T-helper 2 cell treated with Interferon-gamma antibody and Interleukin-4, amounts not matched to agents 5 μg/mL and 100 μg/mL, for 36 hours (primary cell): ENCODE data around the gene CSF1.

Source experiments
- DNase-seq: peaks from one replicate; pipeline ENCODE4 v3.0.0; 2021; ENCODE audit warnings: low spot score
- H3K27ac Mint-ChIP-seq: one replicate; pipeline ENCODE4 v1.8.0; 2021; ENCODE audit warnings: mild to moderate bottlenecking, mixed read lengths
- H3K27me3 Mint-ChIP-seq: one replicate; pipeline ENCODE4 v1.8.0; 2021; ENCODE audit warnings: low read depth, mixed read lengths
- H3K36me3 Mint-ChIP-seq: one replicate; pipeline ENCODE4 v1.8.0; 2021; ENCODE audit warnings: low read depth, mixed read lengths
- H3K4me1 Mint-ChIP-seq: one replicate; pipeline ENCODE4 v1.8.0; 2021; ENCODE audit warnings: low read depth, mixed read lengths
- H3K4me3 Mint-ChIP-seq: one replicate; pipeline ENCODE4 v1.8.0; 2022; ENCODE audit warnings: mild to moderate bottlenecking, moderate library complexity, mixed read lengths
- H3K9me3 Mint-ChIP-seq: one replicate; pipeline ENCODE4 v1.8.0; 2021; ENCODE audit warnings: mixed read lengths

Gene CSF1

DNA sequence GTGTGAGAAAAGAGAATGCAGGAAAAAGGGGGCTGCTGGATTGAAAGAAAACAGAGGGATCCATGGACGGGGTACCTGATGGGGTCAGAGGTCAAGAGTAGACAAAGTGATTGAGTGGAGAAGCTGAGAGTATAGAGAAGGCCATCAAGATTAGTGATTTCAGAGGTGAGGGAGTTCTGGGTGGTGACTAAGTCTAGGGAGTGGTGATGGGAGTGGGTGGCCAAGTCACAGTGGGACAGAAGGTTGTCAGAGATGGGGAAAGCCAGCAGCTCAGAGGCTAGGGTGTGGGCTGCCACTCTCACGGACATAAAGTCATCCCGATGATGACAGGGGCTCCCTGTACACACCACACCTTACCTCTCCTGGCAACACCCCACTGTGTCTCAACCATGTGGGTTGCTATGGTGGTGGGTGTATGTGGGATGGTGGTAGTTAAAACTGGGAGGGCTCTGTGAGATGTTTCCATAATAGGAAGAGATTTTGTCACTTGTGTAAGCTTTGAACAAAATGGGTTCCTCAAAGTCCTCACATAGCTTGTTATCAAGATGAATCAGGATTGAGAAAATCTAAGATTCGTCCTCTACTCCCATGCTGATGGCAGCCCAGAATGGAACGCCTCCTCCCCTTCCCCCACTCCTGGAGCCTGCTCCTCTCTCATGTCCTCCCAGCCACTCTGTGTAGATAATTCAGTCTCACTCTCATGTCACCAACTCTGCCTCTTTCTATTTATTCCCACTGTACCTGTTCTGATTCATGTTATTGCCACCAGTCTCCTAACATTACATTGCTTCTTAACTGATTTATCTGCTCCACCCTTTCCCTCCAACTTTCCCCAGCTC lies 20.3 kb upstream of the CSF1 start:
- Mint-ChIP-seq H3K36me3 (no peaks in the 10 kb centered on the region), H3K9me3 (no peaks in the 10 kb centered on the region), H3K27me3 (no peaks in the 10 kb centered on the region), H3K27ac (peak overlapping the region; percentile 46), H3K4me1 (peaks cover 21% of the 10 kb centered on the region), H3K4me3 (no peak overlapping the region)
- DNase-seq: peak; percentile 91

- peaks cover 23% of the 10 kb centered on the region for H3K4me1 Mint-ChIP-seq
Observed at GRCh38 chr1:109891930-109892329, 18.7 kb upstream of the CSF1 start.

DNA sequence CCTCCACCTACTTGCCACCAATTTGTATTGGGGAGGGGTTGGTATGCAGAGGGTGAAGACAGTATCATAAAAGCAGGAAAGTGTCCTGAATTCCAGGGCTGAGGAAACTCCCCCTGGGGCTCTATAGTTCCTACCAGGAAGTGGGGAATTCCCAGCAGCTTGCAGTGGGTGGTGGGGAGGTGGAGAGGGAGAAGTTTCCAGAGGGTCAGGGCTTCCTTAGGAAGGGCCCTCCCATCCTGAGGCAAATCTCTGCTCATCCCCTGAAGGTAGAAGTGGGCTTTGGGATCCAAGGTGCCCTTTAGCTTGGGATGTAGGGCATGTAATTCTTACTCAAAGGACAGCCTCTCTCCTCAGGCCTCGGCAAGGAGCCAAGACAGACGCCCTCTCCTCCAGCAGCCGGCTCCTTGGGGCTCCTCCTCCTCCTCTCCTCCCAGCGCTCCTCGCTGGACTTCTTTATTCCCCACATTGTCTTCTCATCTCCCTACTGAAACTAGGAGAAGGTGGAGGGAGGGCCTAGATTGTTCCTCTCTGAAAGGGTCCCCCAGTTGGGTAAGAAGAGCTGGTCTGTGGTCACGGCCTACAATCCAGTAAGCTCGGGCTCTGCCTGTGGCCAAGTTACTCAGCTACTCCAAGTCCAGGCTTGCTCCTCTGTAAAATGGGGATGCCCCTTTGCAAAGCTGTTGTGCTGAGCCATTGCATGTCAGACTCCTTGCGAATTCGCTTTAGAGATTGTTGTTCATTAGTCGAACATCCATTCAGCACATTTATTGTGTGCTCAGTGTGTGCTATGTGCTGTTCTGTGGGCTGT lies 17.9 kb upstream of the CSF1 start:
- Mint-ChIP-seq H3K9me3 (no peaks in the 10 kb centered on the region), H3K36me3 (no peaks in the 10 kb centered on the region), H3K27ac (no peak overlapping the region), H3K4me1 (peaks cover 28% of the 10 kb centered on the region), H3K4me3 (no peak overlapping the region), H3K27me3 (no peaks in the 10 kb centered on the region)
- no peak for DNase-seq

More at GRCh38 chr1:109891930-109892329, 18.7 kb upstream of the CSF1 start:
- Mint-ChIP-seq H3K4me3 (no peak overlapping the region), H3K36me3 (no peaks in the 10 kb centered on the region), H3K27me3 (no peaks in the 10 kb centered on the region), H3K27ac (peak overlapping the region; percentile 9), H3K9me3 (no peaks in the 10 kb centered on the region)
- no peak for DNase-seq

DNA sequence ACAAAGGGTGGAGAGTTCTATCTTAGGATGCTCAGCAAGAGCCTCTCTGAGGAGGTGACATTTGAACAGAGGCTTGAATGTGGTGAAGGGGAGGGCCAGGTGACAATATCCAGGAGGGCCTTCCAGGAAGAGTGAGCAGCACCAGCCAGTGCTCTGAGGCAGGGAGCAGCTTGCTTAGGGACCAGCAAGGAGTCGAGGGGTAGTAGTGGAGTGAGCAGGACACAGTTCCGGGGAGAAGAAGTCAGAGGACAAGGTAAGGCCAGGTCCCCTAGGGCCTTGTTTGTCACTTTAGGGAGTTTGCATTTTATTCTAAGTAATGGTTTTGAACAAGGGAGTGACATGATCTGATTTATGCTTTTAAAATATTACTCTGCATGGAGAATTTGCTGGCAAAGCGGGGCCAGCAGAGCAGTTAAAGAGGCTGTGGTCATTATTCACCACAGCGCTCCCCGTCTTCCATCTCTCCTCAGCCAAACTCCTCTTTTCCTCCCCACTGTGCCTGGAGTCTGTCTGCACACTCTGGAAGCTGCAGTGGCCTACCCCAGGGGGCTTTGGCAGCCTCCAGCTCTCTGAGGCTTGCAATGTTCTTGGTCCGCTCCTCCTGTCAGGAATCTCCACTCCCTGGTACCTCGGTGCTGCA lies 17.0 kb upstream of the CSF1 start:
- H3K27me3 Mint-ChIP-seq: no peaks in the 10 kb centered on the region
- H3K36me3 Mint-ChIP-seq: no peaks in the 10 kb centered on the region

DNA sequence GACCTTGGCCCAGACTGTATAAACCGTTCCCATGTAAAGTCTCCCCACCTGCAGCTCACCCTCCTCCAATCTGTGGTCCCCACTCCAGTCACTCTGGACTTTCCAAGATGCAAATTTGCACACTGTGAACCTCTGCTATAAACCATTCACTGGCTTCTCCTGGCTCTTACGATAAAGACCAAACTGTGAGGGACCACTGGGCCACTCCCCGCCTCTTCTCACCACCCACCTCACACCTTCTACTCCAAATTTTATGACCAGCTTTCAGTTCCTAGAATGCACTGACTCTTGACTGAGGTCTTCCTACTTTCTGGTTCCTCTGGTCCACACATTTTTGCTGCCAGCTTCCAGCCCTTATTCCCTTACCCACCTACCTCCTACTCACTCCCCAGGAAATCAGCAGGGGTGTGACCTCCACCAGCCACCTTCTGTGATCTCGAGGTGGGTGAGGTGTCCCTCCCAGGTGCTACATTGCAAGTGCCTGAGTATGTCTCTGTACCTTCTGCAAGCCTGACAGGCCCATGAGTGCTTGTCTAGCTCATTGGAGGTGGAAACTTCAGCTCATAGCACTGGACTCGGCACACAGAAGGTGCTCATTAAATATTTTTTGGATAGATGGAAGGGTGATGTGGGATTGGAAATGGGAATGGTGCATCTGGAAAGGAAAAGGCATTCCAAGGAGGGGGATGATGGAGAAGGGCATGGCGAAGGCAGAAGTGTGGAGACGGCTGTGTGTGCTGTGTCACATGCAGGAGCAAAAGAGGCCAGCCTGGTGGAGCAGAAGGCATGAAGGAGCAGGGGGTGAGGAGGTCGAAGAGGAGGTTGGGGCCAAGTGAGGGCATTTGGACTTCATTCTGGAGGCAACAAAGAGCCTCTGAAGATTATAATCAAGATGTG lies 15.6 kb upstream of the CSF1 start:
- DNase-seq: peak; percentile 47
- Mint-ChIP-seq H3K4me1 (peaks cover 24% of the 10 kb centered on the region), H3K27ac (no peak overlapping the region), H3K36me3 (no peaks in the 10 kb centered on the region), H3K27me3 (no peaks in the 10 kb centered on the region), H3K9me3 (no peaks in the 10 kb centered on the region), H3K4me3 (no peak overlapping the region)

More for the DNA sequence above, 17.0 kb upstream of the CSF1 start:
- Mint-ChIP-seq H3K27ac (no peak overlapping the region), H3K4me1 (peaks cover 28% of the 10 kb centered on the region), H3K9me3 (no peaks in the 10 kb centered on the region), H3K4me3 (no peak overlapping the region)
- no peak for DNase-seq

- Mint-ChIP-seq H3K4me1 (peaks cover 19% of the 10 kb centered on the region), H3K27me3 (no peaks in the 10 kb centered on the region), H3K4me3 (no peak overlapping the region), H3K9me3 (no peaks in the 10 kb centered on the region), H3K36me3 (no peaks in the 10 kb centered on the region), H3K27ac (peak overlapping the region; percentile 53)
- peak; percentile 59 for DNase-seq
Observed at GRCh38 chr1:109895720-109896504, 14.7 kb upstream of the CSF1 start.

DNA sequence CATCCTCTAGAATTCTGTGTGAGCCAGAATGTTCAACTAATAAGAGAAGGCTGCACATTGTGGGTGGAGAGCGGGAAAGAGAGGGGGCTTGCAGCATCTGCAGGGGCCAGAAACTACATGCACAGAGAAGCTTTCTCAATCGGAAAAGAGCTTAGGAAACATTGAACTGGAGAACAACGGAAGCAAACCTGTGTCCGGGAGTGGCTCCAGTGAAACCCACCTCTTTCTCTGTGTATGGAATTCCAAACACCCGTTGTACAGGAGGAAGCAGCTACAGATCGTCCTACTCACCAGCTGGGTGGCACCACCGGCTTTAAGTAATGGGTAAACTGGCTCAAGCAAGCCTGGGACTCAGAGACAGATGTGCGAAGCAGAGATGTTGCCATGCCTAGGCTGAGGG lies 14.0 kb upstream of the CSF1 start:
- H3K4me1 Mint-ChIP-seq: peaks cover 15% of the 10 kb centered on the region
- no peak for DNase-seq
- peak overlapping the region; percentile 10 for H3K27ac Mint-ChIP-seq
- H3K9me3 Mint-ChIP-seq: no peaks in the 10 kb centered on the region
- H3K4me3 Mint-ChIP-seq: no peak overlapping the region
- H3K36me3 Mint-ChIP-seq: no peaks in the 10 kb centered on the region
- no peaks in the 10 kb centered on the region for H3K27me3 Mint-ChIP-seq

DNA sequence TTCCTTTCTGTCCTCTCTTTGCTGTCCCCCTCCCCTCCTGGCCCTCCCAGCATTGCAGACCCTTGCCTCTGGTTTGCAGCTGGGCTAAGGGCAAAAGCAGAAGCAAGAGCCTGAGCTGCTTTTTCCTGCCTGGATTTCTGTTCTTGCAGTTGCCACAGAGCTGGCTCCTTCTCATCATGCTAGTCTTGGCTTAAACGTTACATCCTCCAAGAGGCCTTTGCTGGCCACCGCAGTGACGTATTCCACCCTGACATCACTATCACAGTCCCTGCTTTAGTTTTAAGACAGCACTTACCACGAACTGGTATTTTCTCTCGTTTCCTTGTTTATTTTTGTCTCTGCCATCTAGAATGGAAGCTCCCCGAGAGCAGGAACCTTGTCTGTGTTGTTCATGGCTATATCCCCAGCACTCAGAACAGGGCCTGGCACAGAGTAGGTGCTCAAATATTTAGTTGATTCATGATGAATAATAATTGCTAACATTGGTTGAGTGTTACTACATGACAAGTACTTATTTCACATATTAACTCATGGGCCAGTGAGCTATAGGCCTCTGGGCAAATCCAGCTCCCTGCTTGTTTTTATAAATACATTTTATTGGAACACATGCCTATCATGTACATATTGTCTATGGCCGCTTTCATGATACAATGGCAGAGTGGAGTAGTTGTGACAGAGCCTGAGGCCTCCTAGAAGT lies 13.2 kb upstream of the CSF1 start:
- H3K36me3 Mint-ChIP-seq: no peaks in the 10 kb centered on the region
- no peak overlapping the region for H3K4me3 Mint-ChIP-seq
- DNase-seq: no peak
- H3K27ac Mint-ChIP-seq: peak overlapping the region; percentile 47
- peaks cover 12% of the 10 kb centered on the region for H3K4me1 Mint-ChIP-seq
- H3K9me3 Mint-ChIP-seq: no peaks in the 10 kb centered on the region
- no peaks in the 10 kb centered on the region for H3K27me3 Mint-ChIP-seq

DNA sequence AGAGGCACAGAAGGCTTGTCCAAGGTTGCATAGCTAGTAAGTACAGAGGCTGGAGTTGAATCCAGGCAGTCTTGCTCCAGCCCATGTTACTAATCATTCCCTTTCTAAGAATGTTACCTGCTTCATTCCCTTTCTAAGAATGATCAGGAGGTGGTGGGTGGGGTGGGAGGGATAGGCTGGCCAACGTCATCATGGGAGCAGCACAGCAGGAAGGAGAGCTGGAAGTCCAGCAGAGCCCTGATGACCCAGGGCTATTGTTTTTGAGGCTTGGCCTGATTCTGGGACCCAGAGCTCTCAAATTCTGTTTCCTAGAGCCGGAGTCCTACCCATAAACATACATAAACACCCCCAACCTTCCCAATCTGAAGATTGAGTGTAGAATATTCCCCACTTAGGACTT lies 11.8 kb upstream of the CSF1 start:
- H3K27ac Mint-ChIP-seq: no peak overlapping the region
- peaks cover 14% of the 10 kb centered on the region for H3K4me1 Mint-ChIP-seq
- H3K27me3 Mint-ChIP-seq: no peaks in the 10 kb centered on the region
- no peak overlapping the region for H3K4me3 Mint-ChIP-seq
- no peak for DNase-seq
- H3K9me3 Mint-ChIP-seq: no peaks in the 10 kb centered on the region
- H3K36me3 Mint-ChIP-seq: no peaks in the 10 kb centered on the region

DNA sequence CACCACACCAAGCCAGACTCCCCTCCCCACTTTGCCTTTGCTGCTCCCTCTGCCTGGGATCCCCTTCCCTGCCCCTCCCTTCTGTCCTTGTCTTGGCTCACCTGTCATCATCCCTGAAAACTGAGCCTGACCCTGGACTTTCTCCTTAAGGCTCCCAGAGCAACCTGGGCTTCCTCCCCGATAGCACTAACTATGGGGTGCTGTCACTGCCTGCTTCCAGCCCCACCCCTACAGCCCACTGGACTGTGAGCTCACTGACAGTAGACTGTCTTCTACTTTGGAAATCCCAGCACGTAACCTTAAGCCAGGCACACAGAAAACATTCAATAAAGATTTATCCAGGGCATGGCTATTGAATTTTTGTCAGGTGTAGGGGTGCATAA lies 9.5 kb upstream of the CSF1 start:
- Mint-ChIP-seq H3K27me3 (no peaks in the 10 kb centered on the region), H3K36me3 (peaks cover 2% of the 10 kb centered on the region), H3K27ac (no peak overlapping the region), H3K4me3 (no peak overlapping the region), H3K9me3 (no peaks in the 10 kb centered on the region), H3K4me1 (peaks cover 21% of the 10 kb centered on the region)
- no peak for DNase-seq

- Mint-ChIP-seq H3K27ac (no peak overlapping the region), H3K36me3 (peaks cover 2% of the 10 kb centered on the region), H3K9me3 (no peaks in the 10 kb centered on the region), H3K4me1 (peaks cover 26% of the 10 kb centered on the region), H3K4me3 (no peak overlapping the region), H3K27me3 (no peaks in the 10 kb centered on the region)
- DNase-seq: no peak
Observed at GRCh38 chr1:109901524-109902145, 9.0 kb upstream of the CSF1 start.
